GM18505 (cell line): ENCODE measurements around the gene NATD1.

Source experiments
- ATAC-seq: cut with Tn5 transposase; IDR thresholded peaks from one replicate; pipeline ENCODE4 v1.9.1; 2021; ENCODE audit not compliant: unreplicated experiment
- POLR2A ChIP-seq: IDR thresholded peaks from 4 replicates; pipeline ENCODE4 v1.6.1; 2011; ENCODE audit warnings: borderline replicate concordance; ENCODE audit not compliant: insufficient read depth, insufficient read length; ENCODE audit errors: extremely low read depth

The NATD1 gene

DNA sequence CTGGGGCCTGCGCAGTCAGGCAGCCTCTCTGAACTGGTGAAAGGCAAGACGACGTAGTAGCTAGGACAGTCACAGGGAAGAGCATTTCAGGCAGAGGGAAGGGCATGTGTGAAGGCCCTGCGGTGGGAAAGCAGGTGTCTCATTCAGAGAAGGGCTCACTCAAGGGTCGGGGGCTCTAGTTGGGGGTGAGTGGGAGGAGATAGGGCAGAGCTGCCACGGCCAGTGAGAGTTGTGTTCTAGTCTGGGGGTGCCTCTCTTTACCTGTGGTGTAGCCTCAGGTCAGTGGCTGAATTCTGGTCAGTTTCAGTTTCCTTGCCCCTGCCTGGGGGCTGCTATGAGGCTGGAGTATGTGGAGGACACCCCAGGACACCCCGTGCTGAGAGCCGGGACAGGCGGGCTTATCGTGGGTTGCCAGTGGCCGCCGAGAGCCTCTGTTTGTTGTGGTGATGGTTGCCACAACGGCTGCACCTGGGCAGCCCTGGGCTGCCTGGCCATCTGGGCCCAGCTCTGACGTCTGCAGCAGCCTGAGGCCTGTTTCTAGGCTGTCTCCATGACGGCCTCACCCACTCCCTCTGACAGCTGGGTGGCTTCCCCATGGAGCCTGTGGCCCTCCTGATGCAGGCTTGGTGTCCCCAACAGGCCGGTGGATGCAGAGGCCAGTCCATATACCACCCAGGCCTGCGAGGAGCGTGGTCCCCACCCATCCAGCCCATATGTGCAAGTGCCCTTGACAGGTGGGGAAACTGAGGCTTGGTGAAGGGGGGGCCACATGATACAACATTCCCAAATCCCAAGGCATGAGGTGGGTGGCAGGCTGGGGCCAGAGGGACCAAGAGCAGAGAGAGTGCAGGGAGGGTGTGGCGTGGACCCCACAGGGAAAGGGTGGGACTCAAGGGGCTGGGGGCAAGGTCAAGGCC, 42.1 kb upstream of the NATD1 start:
- no peak for TF ChIP-seq POLR2A
- no peak for ATAC-seq

- no peak for ATAC-seq
- TF ChIP-seq POLR2A = no peak
Measured at GRCh38 chr17:21294321-21295035, 41.3 kb upstream of the NATD1 start.

GRCh38 chr17:21293831-21294210, 40.6 kb upstream of the NATD1 start:
- TF ChIP-seq POLR2A = no peak
- no peak for ATAC-seq

DNA sequence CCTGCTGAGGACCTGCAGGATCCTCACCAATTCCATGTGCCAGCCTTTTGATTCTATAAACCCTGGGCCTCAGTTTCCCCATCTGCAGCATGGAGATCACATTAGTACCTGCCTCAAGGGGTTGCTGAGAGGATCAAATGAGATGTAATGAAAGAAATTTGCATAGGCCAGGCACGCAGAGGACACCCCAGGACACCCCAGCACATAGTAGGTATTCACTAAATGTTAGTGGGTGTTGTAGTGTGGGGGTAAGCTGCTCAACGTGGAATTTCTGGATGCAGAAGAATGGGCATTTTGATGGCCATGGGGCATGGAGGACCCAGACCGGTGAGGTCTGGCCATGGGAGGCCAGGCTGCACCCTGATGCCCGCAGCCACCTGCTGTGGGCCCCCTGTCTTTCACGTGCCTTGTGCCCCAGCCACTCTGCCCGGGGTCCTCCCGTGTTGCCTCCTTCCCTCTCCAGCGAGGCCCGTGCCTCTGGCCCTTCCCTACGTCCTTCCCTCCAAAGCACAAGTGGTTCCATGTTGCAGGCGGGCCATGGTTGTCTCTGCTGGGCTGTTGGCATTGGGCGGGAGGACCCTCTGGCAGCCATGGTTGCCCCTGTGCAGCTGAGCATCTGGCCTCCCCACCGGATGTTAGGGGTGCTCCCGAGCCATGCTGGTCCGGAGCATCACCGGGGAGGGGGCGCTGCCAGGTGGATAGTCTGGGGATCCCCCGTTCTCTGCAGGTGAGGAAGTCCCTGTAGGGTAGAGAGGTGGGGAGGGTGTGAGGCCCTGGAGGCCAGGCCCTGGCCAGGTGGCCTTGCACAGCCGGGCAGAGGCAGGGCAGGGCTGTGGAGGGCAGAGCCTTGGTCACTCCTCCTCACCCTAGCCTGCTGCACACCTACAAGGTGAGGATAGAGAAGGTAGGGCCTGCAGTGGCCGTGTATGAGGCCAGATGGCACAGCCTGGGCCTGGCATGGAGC, 39.9 kb upstream of the NATD1 start:
- ATAC-seq = no peak
- no peak for TF ChIP-seq POLR2A

GRCh38 chr17:21291862-21292261, 38.7 kb upstream of the NATD1 start:
- ATAC-seq = no peak
- TF ChIP-seq POLR2A = no peak

- no peak for ATAC-seq
- TF ChIP-seq POLR2A = no peak
Measured at GRCh38 chr17:21291357-21291756, 38.1 kb upstream of the NATD1 start.

- no peak for TF ChIP-seq POLR2A
- no peak for ATAC-seq
Measured at GRCh38 chr17:21289902-21290571, 36.8 kb upstream of the NATD1 start.

- ATAC-seq = no peak
- no peak for TF ChIP-seq POLR2A
Measured at GRCh38 chr17:21289175-21289901, 36.1 kb upstream of the NATD1 start.

DNA sequence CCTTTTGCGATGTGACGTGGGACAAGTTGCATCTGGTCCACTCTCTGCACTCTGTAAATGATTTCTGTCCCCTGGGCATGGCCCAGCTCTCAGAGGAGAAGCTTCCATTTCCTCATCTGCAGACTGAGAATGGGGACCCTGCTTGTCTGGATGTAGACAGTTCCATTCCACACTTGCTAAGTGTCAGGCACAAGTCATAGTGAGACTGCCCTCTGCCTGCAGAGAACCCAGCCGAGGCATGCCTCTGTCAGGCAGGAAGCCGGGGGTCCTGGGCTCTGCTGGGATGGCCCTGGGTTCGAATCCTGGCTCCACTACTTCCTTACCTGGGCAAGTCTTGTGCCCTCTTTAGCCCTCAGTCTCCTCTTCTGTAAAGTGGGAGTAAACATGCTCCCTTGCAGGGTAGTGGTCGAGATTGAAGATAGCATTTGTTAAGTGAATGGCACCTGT, 35.4 kb upstream of the NATD1 start:
- ATAC-seq = peak; percentile 7
- TF ChIP-seq POLR2A = no peak

DNA sequence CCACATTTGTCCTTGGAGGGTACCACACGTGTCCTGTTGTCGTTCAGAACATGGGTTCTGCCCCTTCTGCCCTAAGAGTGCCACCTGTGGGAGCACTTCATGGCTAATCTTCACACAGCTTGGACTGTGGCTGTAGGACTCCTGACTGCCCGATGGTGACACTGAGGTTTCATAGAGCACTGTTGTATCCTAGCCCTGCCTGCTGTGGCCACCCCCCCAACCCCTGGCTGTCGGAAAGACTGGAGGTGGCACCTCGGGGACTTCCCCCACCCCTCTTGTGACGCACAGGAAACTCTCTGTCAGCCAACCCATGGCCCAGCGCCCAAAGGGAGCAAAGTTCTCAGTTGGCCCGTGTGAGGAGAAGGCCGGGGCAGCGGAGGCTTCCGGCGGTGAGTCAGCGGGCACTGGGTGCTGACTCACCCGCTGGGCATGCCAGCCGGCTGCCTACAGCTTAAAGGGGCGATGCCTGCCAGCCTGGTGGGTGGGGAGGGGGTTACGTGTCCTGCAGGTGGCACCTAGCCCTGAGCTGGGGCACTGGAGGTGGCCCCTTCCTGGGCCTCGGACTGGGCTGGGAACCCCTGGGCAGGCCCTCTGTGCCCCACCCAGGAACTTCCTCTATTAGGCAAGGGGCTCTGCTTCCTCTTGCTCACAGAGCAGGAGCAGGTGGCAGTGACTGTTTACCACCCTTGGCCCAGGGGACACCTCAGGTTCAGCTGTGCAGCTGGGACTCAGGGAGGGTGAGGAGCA, 34.7 kb upstream of the NATD1 start:
- peak; percentile 42 for ATAC-seq
- TF ChIP-seq POLR2A = no peak
